HepG2 (cell line): ENCODE results near the gene PRKAR1A. TPM values are rescaled to one million over a fixed set of nuclear protein-coding genes. Genes with fewer than 3 reads are reported as not detected.

ENCODE experiments used
- ARNTL ChIP-seq: sonication (generic); formaldehyde crosslinking; IDR thresholded peaks from 2 replicates; pipeline ENCODE4 v1.4.0; 2020; ENCODE audit warnings: mild to moderate bottlenecking, missing genetic modification reagents
- BCL6 ChIP-seq: IDR thresholded peaks from 2 replicates; pipeline ENCODE4 v1.6.1; 2016; ENCODE audit warnings: missing genetic modification reagents, missing compliant biosample characterization
- CCDC6 ChIP-seq: sonication (generic); formaldehyde crosslinking; IDR thresholded peaks from 2 replicates; pipeline ENCODE4 v1.8.1; 2022; ENCODE audit warnings: mild to moderate bottlenecking, missing genetic modification reagents, moderate library complexity
- DPF2 ChIP-seq: sonication (generic); formaldehyde crosslinking; IDR thresholded peaks from 2 replicates; pipeline ENCODE4 v1.4.0; 2020; ENCODE audit warnings: mild to moderate bottlenecking, low read depth, missing genetic modification reagents, borderline replicate concordance
- FOXA3 ChIP-seq: IDR thresholded peaks from 2 replicates; pipeline ENCODE4 v1.6.1; 2016; ENCODE audit warnings: missing genetic modification reagents, missing compliant biosample characterization
- FOXK2 ChIP-seq: fragments of 450-650 bp; IDR thresholded peaks from 2 replicates; pipeline ENCODE4 v1.6.1; 2016
- HOMEZ ChIP-seq: IDR thresholded peaks from 2 replicates; pipeline ENCODE4 v1.6.1; 2016; ENCODE audit warnings: low read depth
- KLF16 ChIP-seq, 2 experiments: sonication (generic) in 1 of 2; formaldehyde crosslinking in 1 of 2; IDR thresholded peaks; 2 replicates each; pipeline versions ENCODE4 v1.6.1 to v1.8.0; 2016 to 2023; ENCODE audit warnings: missing genetic modification reagents in 2 of 2, missing compliant biosample characterization in 1 of 2
- NCOR1 ChIP-seq: fragments of 200-600 bp; sonication (generic); IDR thresholded peaks from 2 replicates; pipeline ENCODE4 v1.7.0; 2017; ENCODE audit warnings: antibody characterized with exemption, low read length, borderline replicate concordance
- SIN3A ChIP-seq: IDR thresholded peaks from 2 replicates; pipeline ENCODE4 v1.6.1; 2011; ENCODE audit warnings: low read depth, mild to moderate bottlenecking, control low read depth, low read length, borderline replicate concordance
- SMARCC2 ChIP-seq: fragments of 450-650 bp; IDR thresholded peaks from 2 replicates; pipeline ENCODE4 v1.6.1; 2017; ENCODE audit warnings: antibody characterized with exemption, mild to moderate bottlenecking
- THRA ChIP-seq: sonication (generic); formaldehyde crosslinking; IDR thresholded peaks from 2 replicates; pipeline ENCODE4 v1.4.0; 2020; ENCODE audit warnings: missing genetic modification reagents, borderline replicate concordance
- YEATS4 ChIP-seq: sonication (generic); formaldehyde crosslinking; IDR thresholded peaks from 2 replicates; pipeline ENCODE4 v1.4.0; 2020; ENCODE audit warnings: missing genetic modification reagents, borderline replicate concordance
- ZGPAT ChIP-seq: IDR thresholded peaks from 2 replicates; pipeline ENCODE4 v1.6.1; 2016; ENCODE audit warnings: mild to moderate bottlenecking
- ZNF335 ChIP-seq: sonication (generic); formaldehyde crosslinking; IDR thresholded peaks from 2 replicates; pipeline ENCODE4 v1.4.0; 2020; ENCODE audit warnings: missing genetic modification reagents
- ZNF362 ChIP-seq: sonication (generic); formaldehyde crosslinking; IDR thresholded peaks from 2 replicates; pipeline ENCODE4 v1.4.0; 2020; ENCODE audit warnings: missing genetic modification reagents, mild to moderate bottlenecking, borderline replicate concordance
- ZNF609 ChIP-seq: sonication (generic); formaldehyde crosslinking; IDR thresholded peaks from 2 replicates; pipeline ENCODE4 v1.4.0; 2020; ENCODE audit warnings: mild to moderate bottlenecking, missing genetic modification reagents, borderline replicate concordance
- ZNF619 ChIP-seq: sonication (generic); formaldehyde crosslinking; IDR thresholded peaks from 2 replicates; pipeline ENCODE4 v1.4.0; 2020; ENCODE audit warnings: mild to moderate bottlenecking, missing genetic modification reagents
- ZNF660 ChIP-seq: sonication (generic); formaldehyde crosslinking; IDR thresholded peaks from 2 replicates; pipeline ENCODE4 v1.5.1; 2020; ENCODE audit warnings: mild to moderate bottlenecking, low read depth, missing genetic modification reagents, borderline replicate concordance
- ZNF761 ChIP-seq: sonication (generic); formaldehyde crosslinking; conservative IDR thresholded peaks from 2 replicates; pipeline ENCODE4 v1.4.0; 2020; ENCODE audit warnings: mild to moderate bottlenecking, missing genetic modification reagents
- polyA plus RNA-seq, 8 experiments: library from polyadenylated mRNA; depleted of rRNA in 3 of 8; stranded (reverse) in 7 of 8; unstranded in 1 of 8; fragments of >200 nt; fragmentation: Illumina TruSeq in 4 of 8; extraction: Trizol in 4 of 8; gene quantifications; 2 replicates each; pipeline versions ENCODE4 v1.2.1 to v1.2.3, GENCODE V29; 2011 to 2016; ENCODE audit warnings: low read depth in 4 of 8, missing spikeins in 1 of 8, mixed read lengths in 1 of 8; ENCODE audit not compliant: insufficient read depth in 1 of 8
- total RNA-seq, 5 experiments: library from RNA; depleted of rRNA; stranded (reverse); fragments of >200 nt; fragmentation: Illumina TruSeq; extraction: Trizol; gene quantifications; 2 replicates each; pipeline ENCODE4 v1.2.3, GENCODE V29; 2016; ENCODE audit warnings: low read depth in 1 of 5

The PRKAR1A gene
- total and polyA plus RNA-seq, 2 of the 13 experiments (the other 11 are each of a cell fraction or from before 2014, with no cell fraction given), result 265 to 266 TPM

- TF ChIP-seq ZGPAT (CRISPR knock-in tag), result peak; percentile 57
- no peak for TF ChIP-seq ZNF619 (CRISPR knock-in tag)
- peak; percentile 31; the same call in 1 of the 2 replicates for TF ChIP-seq SMARCC2
- no peak for TF ChIP-seq ARNTL (CRISPR knock-in tag)
- no peak for TF ChIP-seq FOXK2
- 0 out of 2 replicates have a peak, but pooled peaks have one; percentile 13 for TF ChIP-seq ZNF335 (CRISPR knock-in tag)
- TF ChIP-seq DPF2, result 0 out of 2 replicates have a peak, but pooled peaks have one; percentile 4
- peak; percentile 46; the same call in 1 of the 2 replicates for TF ChIP-seq BCL6 (CRISPR knock-in tag)
- no peak for TF ChIP-seq ZNF609 (CRISPR knock-in tag)
- peak in 1 of 2 experiments; percentile 29; a peak in 1 of 4 replicates for TF ChIP-seq KLF16 (CRISPR knock-in tag; IDR thresholded peaks at IDR 0.05)
- 0 out of 2 replicates have a peak, but pooled peaks have one; percentile 30 for TF ChIP-seq FOXA3 (CRISPR knock-in tag)
- no peak for TF ChIP-seq CCDC6 (CRISPR knock-in tag)
- TF ChIP-seq NCOR1, result peak; percentile 99
- 0 out of 2 replicates have a peak, but pooled peaks have one; percentile 45 for TF ChIP-seq SIN3A
- no peak for TF ChIP-seq ZNF660 (CRISPR knock-in tag)
- TF ChIP-seq HOMEZ, result no peak; the same call in 1 of the 2 replicates
- TF ChIP-seq YEATS4 (CRISPR knock-in tag), result peak; percentile 46; the same call in 1 of the 2 replicates
- peak; percentile 20; the same call in 1 of the 2 replicates for TF ChIP-seq THRA
- peak; percentile 59; the same call in 1 of the 2 replicates for TF ChIP-seq ZNF362 (CRISPR knock-in tag)
- TF ChIP-seq ZNF761 (CRISPR knock-in tag), result 0 out of 2 replicates have a peak, but pooled peaks have one; percentile 38
Observed at GRCh38 chr17:68598545-68598961, 86.3 kb downstream of the PRKAR1A start (continued).
